D721Med (cell line): ENCODE results near the gene JUNB.
A peak's percentile ranks its signal among the peaks of the same experiment; 100 is the strongest.

Experiments
- DNase-seq: peaks from one replicate; pipeline ENCODE4 v3.0.0; 2011; ENCODE audit warnings: low spot score; ENCODE audit not compliant: insufficient read length
- FAIRE-seq: peaks from 2 replicates; lab custom pipeline; 2011; peaks lifted over from hg19 to GRCh38; lab: Jason Lieb, UNC
- CTCF ChIP-seq: IDR thresholded peaks from 2 replicates; pipeline ENCODE4 v1.5.1; 2012; ENCODE audit warnings: mild to moderate bottlenecking, control low read depth; ENCODE audit not compliant: insufficient read depth; ENCODE audit errors: missing control alignments

The JUNB gene

GRCh38 chr19:12752056-12752781 is 39.1 kb upstream of the JUNB start:
- no peak for DNase-seq
- no peak for TF ChIP-seq CTCF
- no peak for FAIRE-seq

GRCh38 chr19:12754465-12755196 is 36.7 kb upstream of the JUNB start:
- FAIRE-seq: no peak
- DNase-seq: no peak

GRCh38 chr19:12756150-12756883 is 35.0 kb upstream of the JUNB start:
- TF ChIP-seq CTCF: no peak
- DNase-seq (no peak), FAIRE-seq (no peak)

More at GRCh38 chr19:12754465-12755196, 36.7 kb upstream of the JUNB start:
- no peak for TF ChIP-seq CTCF

- TF ChIP-seq CTCF: peak; percentile 60
- peak; percentile 81 for DNase-seq
- FAIRE-seq: no peak
Observed at GRCh38 chr19:12757544-12758274, 33.6 kb upstream of the JUNB start.

GRCh38 chr19:12759686-12760085 is 31.6 kb upstream of the JUNB start:
- FAIRE-seq: no peak
- DNase-seq: no peak
- no peak for TF ChIP-seq CTCF

- TF ChIP-seq CTCF: no peak
- FAIRE-seq (no peak), DNase-seq (no peak)
Observed at GRCh38 chr19:12763100-12763499, 28.2 kb upstream of the JUNB start.
